IPS-20b (cell line): ENCODE data around the gene RAVER2.

Experiments
- H3K27ac ChIP-seq: one replicate; pipeline ENCODE4 v1.5.1; 2013; ENCODE audit warnings: low read length
- H3K27me3 ChIP-seq: 2 replicates; pipeline ENCODE4 v1.6.1; 2013; ENCODE audit warnings: mild to moderate bottlenecking, low read length, inconsistent platforms; ENCODE audit not compliant: insufficient read depth
- H3K36me3 ChIP-seq: 2 replicates; pipeline ENCODE4 v1.6.1; 2013; ENCODE audit warnings: low read depth, mild to moderate bottlenecking, inconsistent platforms, low read length, moderate library complexity; ENCODE audit not compliant: insufficient read depth
- H3K4me1 ChIP-seq: 2 replicates; pipeline ENCODE4 v1.6.1; 2013; ENCODE audit warnings: mild to moderate bottlenecking, control low read depth, inconsistent platforms, low read length, moderate library complexity; ENCODE audit not compliant: insufficient read depth
- H3K4me3 ChIP-seq: 2 replicates; pipeline ENCODE4 v1.5.1; 2013; ENCODE audit warnings: mild to moderate bottlenecking, low read length, inconsistent platforms
- H3K9ac ChIP-seq: 2 replicates; pipeline ENCODE4 v1.6.1; 2013; ENCODE audit warnings: low read depth, mild to moderate bottlenecking, inconsistent platforms, low read length, moderate library complexity
- H3K9me3 ChIP-seq: 2 replicates; pipeline ENCODE4 v1.6.1; 2013; ENCODE audit warnings: mild to moderate bottlenecking, low read depth, low read length, inconsistent platforms; ENCODE audit not compliant: insufficient read depth

RAVER2 gene

DNA sequence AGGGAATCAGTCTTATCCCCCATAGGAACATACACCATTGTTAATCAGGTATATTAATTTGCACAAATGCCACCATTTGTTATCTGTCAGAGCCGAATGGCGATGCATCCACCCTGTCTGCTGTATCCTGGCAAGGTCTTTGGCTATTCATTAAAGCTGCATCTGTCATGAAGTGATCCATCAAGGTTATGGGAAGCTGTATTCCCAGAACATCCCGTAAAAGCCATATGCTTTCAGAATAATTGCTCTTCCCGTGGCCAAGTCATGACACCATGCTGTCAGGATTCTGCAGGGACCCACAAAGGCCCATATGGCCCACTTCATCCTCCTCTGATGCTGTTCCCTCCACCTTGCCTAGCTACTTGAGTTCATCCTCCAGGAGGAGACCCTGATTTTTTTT is 103.9 kb downstream of the RAVER2 start:
- no peak overlapping the region for H3K4me3 ChIP-seq
- no peaks in the 10 kb centered on the region for H3K9me3 ChIP-seq
- peaks cover 10% of the 10 kb centered on the region; the same call in 1 of the 2 replicates for H3K36me3 ChIP-seq
- H3K27me3 ChIP-seq, result no peaks in the 10 kb centered on the region
- H3K9ac ChIP-seq, result no peak overlapping the region
- H3K4me1 ChIP-seq, result no peaks in the 10 kb centered on the region
- no peak overlapping the region for H3K27ac ChIP-seq

DNA sequence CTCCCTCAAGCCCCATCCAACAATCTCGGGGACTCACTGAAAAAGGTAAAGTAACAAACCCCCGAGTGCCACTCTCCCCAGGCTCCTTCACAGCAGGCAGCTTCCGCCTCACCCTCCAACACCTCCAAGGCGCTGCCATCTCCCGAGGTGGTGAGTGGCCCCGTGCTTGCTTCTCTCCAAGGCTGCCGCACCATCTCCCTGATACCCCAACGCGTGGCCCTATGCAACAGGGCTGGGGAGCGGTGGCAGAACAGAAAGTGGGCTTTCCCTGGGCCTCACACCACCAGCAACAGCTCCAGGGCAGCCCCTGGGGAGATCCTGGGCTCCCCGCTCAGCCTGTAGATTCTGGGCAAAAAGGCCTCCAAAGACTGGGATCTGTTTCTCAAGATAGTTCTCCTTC is 105.1 kb downstream of the RAVER2 start:
- Histone ChIP-seq H3K9me3 (no peaks in the 10 kb centered on the region), H3K4me1 (no peaks in the 10 kb centered on the region), H3K27me3 (no peaks in the 10 kb centered on the region), H3K4me3 (no peak overlapping the region), H3K9ac (no peak overlapping the region), H3K27ac (no peak overlapping the region), H3K36me3 (peaks cover 13% of the 10 kb centered on the region; the same call in 1 of the 2 replicates)

DNA sequence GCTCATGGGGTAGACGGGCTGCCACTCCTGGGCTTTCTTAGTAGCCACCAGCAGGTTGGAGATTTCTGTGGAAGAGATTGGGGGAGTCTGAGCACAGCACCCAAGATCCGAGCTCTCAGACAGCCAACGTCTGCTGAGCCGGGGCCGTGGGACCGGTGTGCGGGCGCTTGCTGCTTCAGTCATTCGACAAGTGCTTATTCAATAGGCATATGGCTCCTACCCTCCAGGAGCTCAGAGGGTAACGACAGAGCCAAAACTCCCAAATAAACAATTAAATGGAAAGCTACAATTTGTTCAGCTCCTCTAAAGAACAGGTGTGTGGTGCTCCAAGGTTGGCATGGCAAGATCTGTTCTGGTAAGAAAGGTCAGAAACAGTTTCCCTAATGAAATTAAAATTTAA is 106.0 kb downstream of the RAVER2 start:
- Histone ChIP-seq H3K36me3 (peaks cover 19% of the 10 kb centered on the region; the same call in 1 of the 2 replicates), H3K4me1 (no peaks in the 10 kb centered on the region), H3K9ac (no peak overlapping the region), H3K27ac (no peak overlapping the region), H3K4me3 (no peak overlapping the region), H3K9me3 (no peaks in the 10 kb centered on the region), H3K27me3 (no peaks in the 10 kb centered on the region)

DNA sequence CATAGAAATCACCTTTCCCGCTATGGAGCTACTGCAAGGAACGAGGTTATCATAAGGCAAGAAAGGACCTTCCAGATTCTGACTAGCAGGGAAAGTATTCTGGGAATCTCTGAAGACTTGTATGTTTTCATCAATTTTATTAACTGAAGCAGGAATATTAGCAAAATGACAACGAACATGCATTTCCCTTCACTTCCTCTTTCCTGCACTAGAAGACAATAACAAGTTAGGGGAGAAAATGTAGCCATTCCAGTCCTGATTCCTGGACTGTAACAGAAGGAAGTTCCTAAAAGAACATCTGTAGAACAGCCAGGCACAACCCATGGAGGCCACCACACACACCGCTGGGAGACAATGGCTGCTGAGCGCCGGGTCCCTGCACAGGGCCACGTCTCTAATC is 106.8 kb downstream of the RAVER2 start:
- peaks cover 20% of the 10 kb centered on the region; the same call in 1 of the 2 replicates for H3K36me3 ChIP-seq

GRCh38 chr1:64854674-64855073 is 109.8 kb downstream of the RAVER2 start:
- no peaks in the 10 kb centered on the region for H3K9me3 ChIP-seq
- peaks cover 31% of the 10 kb centered on the region for H3K36me3 ChIP-seq
- H3K9ac ChIP-seq, result no peak overlapping the region
- no peak overlapping the region for H3K4me3 ChIP-seq
- H3K4me1 ChIP-seq, result no peaks in the 10 kb centered on the region
- no peaks in the 10 kb centered on the region for H3K27me3 ChIP-seq
- no peak overlapping the region for H3K27ac ChIP-seq

More for the DNA sequence above, 106.8 kb downstream of the RAVER2 start:
- H3K9ac ChIP-seq, result no peak overlapping the region
- no peak overlapping the region for H3K27ac ChIP-seq
- no peaks in the 10 kb centered on the region for H3K4me1 ChIP-seq
- H3K4me3 ChIP-seq, result no peak overlapping the region
- H3K27me3 ChIP-seq, result no peaks in the 10 kb centered on the region
- H3K9me3 ChIP-seq, result no peaks in the 10 kb centered on the region

- Histone ChIP-seq H3K36me3 (peaks cover 29% of the 10 kb centered on the region), H3K9ac (no peak overlapping the region), H3K27me3 (no peaks in the 10 kb centered on the region), H3K4me1 (no peaks in the 10 kb centered on the region), H3K4me3 (no peak overlapping the region), H3K27ac (no peak overlapping the region), H3K9me3 (no peaks in the 10 kb centered on the region)
Measured at GRCh38 chr1:64855557-64855956, 110.7 kb downstream of the RAVER2 start.

DNA sequence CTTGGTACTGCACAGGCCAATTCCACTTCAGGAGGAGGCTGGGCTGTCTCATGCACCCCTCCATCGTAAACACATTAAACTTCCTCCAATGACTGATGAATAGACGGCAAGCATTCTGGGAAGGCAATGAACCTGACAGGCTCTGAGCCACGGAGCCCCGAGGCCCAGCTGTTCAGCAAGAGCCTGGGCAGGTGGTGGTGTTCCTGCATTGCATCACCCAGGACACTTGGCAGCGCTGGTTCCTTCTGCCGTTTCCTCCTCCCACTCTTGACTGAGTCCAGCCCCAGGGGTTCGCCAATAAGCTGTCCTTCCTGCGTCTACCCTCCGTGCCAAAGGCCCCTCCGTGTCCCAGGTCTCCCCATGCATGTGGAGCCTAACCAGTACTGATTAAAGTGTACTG is 111.7 kb downstream of the RAVER2 start:
- Histone ChIP-seq H3K27ac (no peak overlapping the region), H3K4me3 (no peak overlapping the region), H3K9me3 (no peaks in the 10 kb centered on the region)

DNA sequence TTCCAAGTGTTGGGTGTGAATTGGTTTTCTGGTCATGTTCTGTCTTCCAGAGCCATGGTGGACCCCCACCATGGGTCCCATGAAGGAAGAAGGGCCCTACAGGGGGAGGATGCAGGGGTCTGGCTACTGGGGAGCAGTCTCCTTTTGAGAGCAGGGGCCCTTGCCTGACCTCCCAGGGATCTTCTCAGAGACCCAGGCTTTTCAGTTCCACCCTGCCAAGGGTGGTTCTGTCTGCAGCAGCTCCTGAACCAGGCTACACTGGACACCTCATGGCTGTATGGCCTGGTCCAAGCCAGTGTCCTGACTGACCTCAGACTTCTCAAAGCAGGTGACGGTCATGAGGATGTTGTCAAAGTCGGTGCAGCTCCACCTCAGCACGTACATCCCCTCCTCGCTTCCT is 112.5 kb downstream of the RAVER2 start:
- Histone ChIP-seq H3K36me3 (peaks cover 29% of the 10 kb centered on the region), H3K4me1 (no peaks in the 10 kb centered on the region), H3K27me3 (no peaks in the 10 kb centered on the region), H3K27ac (no peak overlapping the region), H3K9me3 (no peaks in the 10 kb centered on the region), H3K9ac (no peak overlapping the region), H3K4me3 (no peak overlapping the region)

More for the DNA sequence above, 111.7 kb downstream of the RAVER2 start:
- Histone ChIP-seq H3K9ac (no peak overlapping the region), H3K27me3 (no peaks in the 10 kb centered on the region), H3K36me3 (peaks cover 29% of the 10 kb centered on the region), H3K4me1 (no peaks in the 10 kb centered on the region)

GRCh38 chr1:64861611-64862010 is 116.7 kb downstream of the RAVER2 start:
- Histone ChIP-seq H3K4me1 (no peaks in the 10 kb centered on the region), H3K36me3 (peaks cover 22% of the 10 kb centered on the region), H3K4me3 (no peak overlapping the region), H3K9me3 (no peaks in the 10 kb centered on the region), H3K9ac (no peak overlapping the region), H3K27ac (no peak overlapping the region), H3K27me3 (no peaks in the 10 kb centered on the region)

DNA sequence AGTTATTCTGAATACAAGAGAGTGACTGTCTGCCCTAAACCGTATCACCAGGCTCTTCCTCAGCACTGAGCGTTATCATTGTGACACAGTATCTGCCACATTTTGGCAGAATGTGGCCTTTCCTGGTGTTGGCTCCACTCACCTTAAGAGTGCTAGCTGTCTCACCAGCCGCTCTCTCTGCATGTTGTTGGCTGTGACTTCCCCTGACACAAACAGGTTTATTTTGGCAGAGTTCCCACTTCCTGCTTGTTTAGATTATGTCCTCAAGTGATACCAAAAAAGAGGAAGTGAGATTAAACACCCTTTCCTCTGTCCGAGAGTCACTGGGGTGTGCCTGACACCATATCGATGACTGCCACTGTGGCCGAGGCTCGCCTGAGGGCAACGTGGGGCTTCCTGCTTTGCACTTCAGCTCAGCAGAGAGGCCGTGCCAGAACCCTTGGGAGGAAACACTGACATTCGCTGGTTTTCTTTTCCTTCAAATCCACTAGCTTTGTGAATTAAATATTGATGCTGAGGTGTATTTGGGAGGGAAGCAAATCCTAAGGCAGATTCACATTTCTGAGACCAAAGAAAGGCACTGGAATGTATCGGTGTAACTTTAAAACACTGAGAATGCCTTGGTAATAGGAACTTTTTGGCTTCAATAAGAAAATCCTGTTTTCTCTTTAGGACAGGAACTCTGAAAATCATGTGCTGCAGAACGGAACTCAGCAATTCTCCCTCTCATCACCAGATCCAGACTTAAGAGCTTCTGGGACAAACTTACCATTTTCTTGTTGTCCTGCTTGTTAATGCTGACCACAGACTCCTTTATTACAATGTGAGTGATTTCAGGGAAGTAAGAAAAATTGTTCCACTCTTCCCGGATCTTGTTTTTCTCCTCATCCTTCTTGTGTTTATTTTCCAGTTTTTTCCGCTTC is 119.4 kb downstream of the RAVER2 start:
- Histone ChIP-seq H3K4me1 (no peaks in the 10 kb centered on the region), H3K27ac (no peak overlapping the region), H3K9ac (no peak overlapping the region), H3K36me3 (peaks cover 12% of the 10 kb centered on the region), H3K4me3 (no peak overlapping the region), H3K27me3 (no peaks in the 10 kb centered on the region), H3K9me3 (no peaks in the 10 kb centered on the region)

- Histone ChIP-seq H3K4me1 (no peaks in the 10 kb centered on the region), H3K9me3 (no peaks in the 10 kb centered on the region), H3K4me3 (no peak overlapping the region), H3K36me3 (peaks cover 7% of the 10 kb centered on the region; the same call in 1 of the 2 replicates), H3K27me3 (no peaks in the 10 kb centered on the region), H3K9ac (no peak overlapping the region), H3K27ac (no peak overlapping the region)
Measured at GRCh38 chr1:64865105-64865757, 120.4 kb downstream of the RAVER2 start.

DNA sequence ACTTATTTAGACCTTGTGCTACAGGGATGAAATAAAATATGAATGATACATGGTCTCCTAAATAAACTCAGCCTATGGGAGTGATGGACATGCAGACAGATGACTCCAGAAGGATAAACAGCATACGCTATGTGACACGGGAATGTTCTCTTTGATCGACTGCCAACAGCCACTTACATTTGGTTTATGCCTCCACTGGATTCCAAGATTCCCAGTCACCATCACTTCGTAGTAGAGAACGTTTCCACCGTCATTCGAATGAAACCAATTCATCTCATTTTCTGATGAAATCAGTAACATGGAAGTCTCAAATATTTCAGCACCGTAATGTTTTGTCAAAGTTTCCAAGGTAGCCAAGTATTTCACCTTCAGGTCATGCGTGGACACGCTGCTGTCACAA is 121.8 kb downstream of the RAVER2 start:
- Histone ChIP-seq H3K4me1 (no peaks in the 10 kb centered on the region), H3K36me3 (peaks cover 7% of the 10 kb centered on the region; the same call in 1 of the 2 replicates), H3K4me3 (no peak overlapping the region), H3K27ac (no peak overlapping the region), H3K27me3 (no peaks in the 10 kb centered on the region), H3K9me3 (no peaks in the 10 kb centered on the region), H3K9ac (no peak overlapping the region)
